Stomach (tissue), 9 donors: ENCODE data around the gene EGFR. TPM values are rescaled to one million over a fixed set of nuclear protein-coding genes. Genes with fewer than 3 reads are reported as not detected.

Experiments used
- DNase-seq, 2 donors: peaks; one replicate each; pipeline versions ENCODE4 v3.0.0 to v3.0.0-alpha.2; 2013 to 2019
- H3K27ac ChIP-seq, 5 donors: fragments of 200-600 bp in 4 of 5; sonication (generic) in 4 of 5; one replicate each; pipeline ENCODE4 v1.5.1; 2013 to 2019; ENCODE audit warnings: mild to moderate bottlenecking in 1 of 5, moderate library complexity in 1 of 5
- H3K27me3 ChIP-seq, 3 donors: fragments of 200-600 bp; sonication (generic); one replicate each; pipeline ENCODE4 v1.5.1; 2017 to 2019; ENCODE audit warnings: mixed run types in 1 of 3
- H3K36me3 ChIP-seq, 4 donors: fragments of 200-600 bp; sonication (generic); 1 replicate in 3 of 4; 2 replicates in 1 of 4; pipeline ENCODE4 v1.5.1; 2016 to 2019
- H3K4me1 ChIP-seq, 4 donors: fragments of 200-600 bp; sonication (generic); one replicate each; pipeline ENCODE4 v1.5.1; 2016 to 2019
- H3K4me3 ChIP-seq, 4 donors: fragments of 200-600 bp; sonication (generic) in 3 of 4; one replicate each; pipeline ENCODE4 v1.5.1; 2016 to 2019; ENCODE audit warnings: mild to moderate bottlenecking in 1 of 4
- H3K9me3 ChIP-seq, 4 donors: fragments of 200-600 bp; sonication (generic); one replicate each; pipeline ENCODE4 v1.5.1; 2016 to 2019
- EP300 ChIP-seq: sonication (generic); formaldehyde crosslinking; IDR thresholded peaks from one replicate; pipeline ENCODE4 v1.6.1; 2017; ENCODE audit warnings: antibody characterized with exemption
- POLR2A ChIP-seq, 4 donors: fragments of 450-650 bp; IDR thresholded peaks; one replicate each; pipeline ENCODE4 v1.6.1; 2016; ENCODE audit warnings: antibody characterized with exemption in 4 of 4, control low read depth in 2 of 4, mild to moderate bottlenecking in 1 of 4, moderate library complexity in 1 of 4
- POLR2AphosphoS5 ChIP-seq, 3 donors: sonication (generic); formaldehyde crosslinking; IDR thresholded peaks; one replicate each; pipeline ENCODE4 v1.6.1; 2016; ENCODE audit warnings: antibody characterized with exemption in 3 of 3
- WGBS, 5 donors: extraction: QIAGEN DNeasy Blood & Tissue Kit in 3 of 5; methylation state at CpG; one replicate each; pipeline versions ENCODE4 v1.1.5 to v1.1.7; 2013 to 2018; 5-methylcytosine and 5-hydroxymethylcytosine counted together
- intact Hi-C: fragments of 100-400 bp; cut with DNase I; formaldehyde crosslinking; loops from one replicate; pipeline ENCODE4 v1.15.1; 2023; ENCODE audit warnings: low total_unique reads
- polyA plus RNA-seq, 3 donors: library from polyadenylated mRNA; stranded (reverse); fragments of 200-250 nt; gene quantifications; one replicate each; pipeline ENCODE4 v1.2.3, GENCODE V29; 2013
- total RNA-seq, 5 donors: library from RNA; depleted of rRNA; stranded (reverse); fragments of >200 nt; gene quantifications; one replicate each; pipeline versions ENCODE4 v1.1.0 to v1.2.3, GENCODE V29; 2014 to 2016
- TF ChIP-seq, protein P1 (sequence below), 7 experiments: fragments of 450-650 bp in 4 of 7; fragments of 200-600 bp in 3 of 7; sonication (generic) in 3 of 7; IDR thresholded peaks; one replicate each; pipeline ENCODE4 v1.5.1; 2016 to 2019; ENCODE audit warnings: antibody characterized with exemption in 7 of 7, control low read depth in 2 of 7, mild to moderate bottlenecking in 1 of 7
- donor health status: healthy with polysubstance abuse.
- donor health status: Bipolar disorder and iron deficiency.
- donor health status: healthy.

EGFR gene
- total and polyA plus RNA-seq, 8 donors = 3.4 to 43.4 (median 32.6) TPM

DNA sequence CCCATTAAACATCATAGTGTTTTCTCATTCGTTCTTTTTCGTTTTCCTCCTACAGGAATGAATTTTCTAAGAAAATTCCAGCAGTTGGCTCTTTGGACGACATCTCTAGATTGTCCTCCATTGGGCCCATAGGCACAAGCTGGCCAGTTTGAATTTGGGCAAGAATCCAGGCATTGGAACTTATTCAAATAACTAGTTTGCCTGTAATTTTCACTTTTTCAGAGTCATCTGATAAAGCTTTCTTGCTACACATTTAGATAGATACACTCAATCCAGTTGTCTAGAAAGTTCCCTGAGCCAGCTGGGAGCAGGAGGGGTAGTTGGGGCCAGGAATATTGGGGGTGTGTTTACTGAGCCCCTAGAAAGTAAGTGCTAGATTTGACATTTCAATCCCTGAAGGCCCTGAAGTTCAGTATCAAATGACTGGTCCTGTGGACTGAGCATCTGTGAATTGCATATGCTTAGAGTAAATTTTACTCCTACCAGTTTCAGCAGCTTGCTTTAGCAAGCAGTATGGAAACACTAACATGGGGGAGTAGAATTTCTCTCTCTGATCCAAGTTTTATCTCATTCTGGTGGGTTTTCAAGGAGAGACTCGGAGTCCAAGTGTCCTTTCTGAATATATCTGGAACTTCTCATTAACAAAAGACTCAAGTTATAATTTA is 5.2 kb downstream of the EGFR start:
- H3K4me1 ChIP-seq = peaks cover 11 to 80% (median 45%) of the 10 kb centered on the region in 4 donors
- peak overlapping the region in 3 of 5 donors; percentile 2 to 67 (median 7) for H3K27ac ChIP-seq
- no peak overlapping the region for H3K4me3 ChIP-seq
- H3K36me3 ChIP-seq = no peaks in the 10 kb centered on the region
- no peak for DNase-seq
- intact Hi-C loops = no loop called here
- peaks cover 0 to 13% (median 10%) of the 10 kb centered on the region in 3 donors for H3K27me3 ChIP-seq
- 72 to 82% (median 78%) methylated on average over 4 of the region's 4 CpGs for WGBS, 5 donors
- TF ChIP-seq, protein P1, sequence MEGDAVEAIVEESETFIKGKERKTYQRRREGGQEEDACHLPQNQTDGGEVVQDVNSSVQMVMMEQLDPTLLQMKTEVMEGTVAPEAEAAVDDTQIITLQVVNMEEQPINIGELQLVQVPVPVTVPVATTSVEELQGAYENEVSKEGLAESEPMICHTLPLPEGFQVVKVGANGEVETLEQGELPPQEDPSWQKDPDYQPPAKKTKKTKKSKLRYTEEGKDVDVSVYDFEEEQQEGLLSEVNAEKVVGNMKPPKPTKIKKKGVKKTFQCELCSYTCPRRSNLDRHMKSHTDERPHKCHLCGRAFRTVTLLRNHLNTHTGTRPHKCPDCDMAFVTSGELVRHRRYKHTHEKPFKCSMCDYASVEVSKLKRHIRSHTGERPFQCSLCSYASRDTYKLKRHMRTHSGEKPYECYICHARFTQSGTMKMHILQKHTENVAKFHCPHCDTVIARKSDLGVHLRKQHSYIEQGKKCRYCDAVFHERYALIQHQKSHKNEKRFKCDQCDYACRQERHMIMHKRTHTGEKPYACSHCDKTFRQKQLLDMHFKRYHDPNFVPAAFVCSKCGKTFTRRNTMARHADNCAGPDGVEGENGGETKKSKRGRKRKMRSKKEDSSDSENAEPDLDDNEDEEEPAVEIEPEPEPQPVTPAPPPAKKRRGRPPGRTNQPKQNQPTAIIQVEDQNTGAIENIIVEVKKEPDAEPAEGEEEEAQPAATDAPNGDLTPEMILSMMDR (IDR thresholded peaks at IDR 0.05) = no peak
- no peak for TF ChIP-seq POLR2A (IDR thresholded peaks at IDR 0.05)
- TF ChIP-seq POLR2AphosphoS5 (IDR thresholded peaks at IDR 0.05) = no peak
- TF ChIP-seq EP300 = no peak
- H3K9me3 ChIP-seq = no peaks in the 10 kb centered on the region

- Histone ChIP-seq H3K4me3 (no peak overlapping the region), H3K36me3 (no peaks in the 10 kb centered on the region), H3K27me3 (peaks cover 0 to 5% (median 2%) of the 10 kb centered on the region in 3 donors), H3K27ac (peak overlapping the region in 3 of 5 donors; percentile 2 to 67 (median 56)), H3K9me3 (no peaks in the 10 kb centered on the region), H3K4me1 (peaks cover 12 to 87% (median 44%) of the 10 kb centered on the region in 4 donors)
- TF ChIP-seq EP300 = no peak
- intact Hi-C loops = no loop called here
- WGBS, 5 donors = 73 to 80% (median 79%) methylated on average over 2 of the region's 2 CpGs
- DNase-seq = no peak
Observed at GRCh38 chr7:55024776-55025175, 6.0 kb downstream of the EGFR start.

- Histone ChIP-seq H3K4me1 (peaks cover 6 to 90% (median 44%) of the 10 kb centered on the region in 4 donors), H3K4me3 (no peak overlapping the region), H3K9me3 (no peaks in the 10 kb centered on the region), H3K36me3 (no peaks in the 10 kb centered on the region), H3K27ac (peak overlapping the region in 4 of 5 donors; percentile 30 to 68 (median 62)), H3K27me3 (no peaks in the 10 kb centered on the region)
- no peak for DNase-seq
- WGBS, 5 donors = 67 to 82% (median 75%) methylated on average over 11 of the region's 11 CpGs
- no peak for TF ChIP-seq POLR2AphosphoS5 (IDR thresholded peaks at IDR 0.05)
- no peak for TF ChIP-seq EP300
- intact Hi-C loops = no loop called here
Observed at GRCh38 chr7:55026086-55026790, 7.4 kb downstream of the EGFR start.

DNA sequence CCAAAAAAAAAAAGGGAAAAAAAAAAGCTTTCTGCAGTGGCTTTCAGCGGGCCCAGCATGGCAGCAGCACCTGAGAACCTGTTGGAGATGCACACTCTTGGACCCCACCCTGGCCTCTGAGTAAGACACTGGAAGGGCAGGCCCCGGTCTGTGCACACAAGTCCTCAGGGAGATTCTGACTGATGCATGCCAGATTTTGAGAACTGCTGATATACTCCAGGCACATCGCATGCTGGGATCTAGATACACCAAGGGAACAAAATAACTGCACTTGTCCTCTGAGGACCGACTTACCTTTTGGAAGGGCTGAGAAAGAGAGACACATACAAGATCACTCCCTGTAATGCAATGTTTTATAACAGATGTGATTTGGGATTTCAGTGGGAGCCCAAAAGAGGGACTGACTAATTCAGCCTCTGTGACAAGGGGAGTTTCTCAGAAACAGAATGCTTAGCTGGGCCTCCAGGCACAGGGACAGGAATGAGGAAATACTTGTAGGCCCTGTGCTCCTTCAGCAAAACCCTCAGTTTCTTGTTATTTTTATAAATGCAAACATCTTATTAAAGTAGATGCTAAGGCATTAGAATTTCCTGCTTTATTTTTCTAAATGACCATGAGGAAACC is 8.2 kb downstream of the EGFR start:
- Histone ChIP-seq H3K36me3 (no peaks in the 10 kb centered on the region), H3K4me1 (peaks cover 6 to 89% (median 42%) of the 10 kb centered on the region in 4 donors), H3K27me3 (no peaks in the 10 kb centered on the region), H3K9me3 (no peaks in the 10 kb centered on the region), H3K27ac (peak overlapping the region in 4 of 5 donors; percentile 30 to 68 (median 62)), H3K4me3 (no peak overlapping the region)
- intact Hi-C loops = no loop called here
- no peak for DNase-seq
- WGBS, 5 donors = 51 to 72% (median 57%) methylated on average over 4 of the region's 4 CpGs
- TF ChIP-seq, protein P1 (IDR thresholded peaks at IDR 0.05) = no peak
- no peak for TF ChIP-seq POLR2AphosphoS5 (IDR thresholded peaks at IDR 0.05)
- TF ChIP-seq POLR2A (IDR thresholded peaks at IDR 0.05) = no peak
- TF ChIP-seq EP300 = no peak

- H3K9me3 ChIP-seq = no peaks in the 10 kb centered on the region
- H3K27ac ChIP-seq = peak overlapping the region in 1 of 5 donors; percentile 65
- peaks cover 6 to 88% (median 40%) of the 10 kb centered on the region in 4 donors for H3K4me1 ChIP-seq
- DNase-seq = no peak
- no peaks in the 10 kb centered on the region for H3K27me3 ChIP-seq
- H3K4me3 ChIP-seq = no peak overlapping the region
- intact Hi-C loops = no loop called here
- TF ChIP-seq, protein P1 (IDR thresholded peaks at IDR 0.05) = no peak
- no peak for TF ChIP-seq POLR2AphosphoS5 (IDR thresholded peaks at IDR 0.05)
- TF ChIP-seq POLR2A (IDR thresholded peaks at IDR 0.05) = no peak
- TF ChIP-seq EP300 = no peak
- H3K36me3 ChIP-seq = no peaks in the 10 kb centered on the region
- 24 to 55% (median 39%) methylated on average over 3 of the region's 3 CpGs for WGBS, 5 donors
Observed at GRCh38 chr7:55028011-55028410, 9.2 kb downstream of the EGFR start.
